Subcutaneous abdominal adipose tissue (tissue), 5 donors: ENCODE measurements around the gene IQUB.
"Not testable (repeated sequence)": the region's sequence is repeated elsewhere in the genome, so short reads cannot be mapped to it uniquely, and the experiment has no call there.

Experiments used
- H3K27ac ChIP-seq: one replicate; pipeline ENCODE4 v1.7.0; 2013; ENCODE audit warnings: low read depth, mild to moderate bottlenecking, inconsistent platforms, low read length, moderate library complexity
- H3K27me3 ChIP-seq, 5 donors: one replicate each; pipeline ENCODE4 v1.7.0; 2013; ENCODE audit warnings: low read length in 5 of 5, inconsistent platforms in 1 of 5; ENCODE audit not compliant: control insufficient read depth in 5 of 5, insufficient read depth in 4 of 5
- H3K36me3 ChIP-seq, 5 donors: one replicate each; pipeline ENCODE4 v1.7.0; 2013; ENCODE audit warnings: low read length in 5 of 5; ENCODE audit not compliant: control insufficient read depth in 5 of 5, insufficient read depth in 5 of 5
- H3K4me1 ChIP-seq, 5 donors: one replicate each; pipeline ENCODE4 v1.7.0; 2013; ENCODE audit warnings: low read length in 5 of 5, mild to moderate bottlenecking in 3 of 5, moderate library complexity in 1 of 5; ENCODE audit not compliant: control insufficient read depth in 5 of 5, insufficient read depth in 5 of 5
- H3K4me3 ChIP-seq, 5 donors: one replicate each; pipeline ENCODE4 v1.7.0; 2013; ENCODE audit warnings: low read length in 5 of 5, low read depth in 1 of 5
- H3K9ac ChIP-seq, 5 donors: one replicate each; pipeline ENCODE4 v1.7.0; 2013; ENCODE audit warnings: low read length in 5 of 5, mild to moderate bottlenecking in 4 of 5, moderate library complexity in 3 of 5
- H3K9me3 ChIP-seq, 5 donors: one replicate each; pipeline ENCODE4 v1.7.0; 2013; ENCODE audit warnings: low read length in 5 of 5; ENCODE audit not compliant: control insufficient read depth in 5 of 5
- donor health status: healthy.
- donor health status: healthy.
- donor health status: healthy.
- donor health status: healthy.
- donor health status: healthy.

Gene IQUB

DNA sequence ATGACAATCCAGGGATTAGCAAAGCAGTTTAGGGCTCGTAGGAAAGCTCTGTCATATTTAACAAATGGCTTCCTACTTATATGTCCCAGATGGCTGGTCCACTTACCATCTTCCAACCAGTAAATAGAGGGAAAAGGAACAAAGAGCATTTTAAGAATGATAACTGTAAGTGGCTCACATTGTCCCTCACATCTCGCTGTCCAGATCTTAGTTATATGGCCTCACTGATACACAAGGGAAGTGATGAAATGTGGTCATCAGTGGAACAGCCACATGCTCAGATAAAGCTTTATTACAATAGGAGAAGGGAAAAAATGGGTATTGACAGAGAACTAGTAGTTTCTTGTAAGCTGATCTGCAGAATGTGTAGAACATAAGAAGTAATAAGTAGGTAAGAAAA is 35.8 kb downstream of the IQUB start:
- no peak overlapping the region for H3K4me3 ChIP-seq
- H3K27me3 ChIP-seq = no peaks in the 10 kb centered on the region
- peak overlapping the region in 1 of 5 donors; percentile 2 for H3K9ac ChIP-seq
- H3K9me3 ChIP-seq = no peaks in the 10 kb centered on the region
- no peak overlapping the region for H3K27ac ChIP-seq
- H3K36me3 ChIP-seq = no peaks in the 10 kb centered on the region
- no peaks in the 10 kb centered on the region for H3K4me1 ChIP-seq

DNA sequence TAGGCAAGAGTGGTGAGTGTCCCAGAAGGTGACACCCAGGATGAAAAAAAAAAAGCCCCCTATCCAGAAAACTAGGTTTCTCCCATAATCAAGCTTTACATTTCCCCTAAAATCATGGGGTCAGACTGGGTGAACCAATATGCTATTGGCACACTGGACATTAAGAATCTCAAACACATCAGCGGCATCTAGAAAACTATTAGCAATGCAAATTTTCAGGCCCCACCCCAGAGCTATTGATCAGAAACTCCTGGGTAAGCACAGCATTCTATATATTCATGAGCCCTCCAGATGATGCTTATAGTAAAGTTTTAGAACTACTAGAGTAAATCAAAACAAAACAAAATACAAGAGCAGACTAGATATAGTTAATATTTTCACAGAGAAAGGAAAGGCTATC is 36.4 kb downstream of the IQUB start:
- Histone ChIP-seq H3K36me3 (no peaks in the 10 kb centered on the region), H3K9me3 (no peaks in the 10 kb centered on the region), H3K27ac (no peak overlapping the region), H3K9ac (no peak overlapping the region), H3K4me3 (no peak overlapping the region), H3K4me1 (no peaks in the 10 kb centered on the region), H3K27me3 (no peaks in the 10 kb centered on the region)

DNA sequence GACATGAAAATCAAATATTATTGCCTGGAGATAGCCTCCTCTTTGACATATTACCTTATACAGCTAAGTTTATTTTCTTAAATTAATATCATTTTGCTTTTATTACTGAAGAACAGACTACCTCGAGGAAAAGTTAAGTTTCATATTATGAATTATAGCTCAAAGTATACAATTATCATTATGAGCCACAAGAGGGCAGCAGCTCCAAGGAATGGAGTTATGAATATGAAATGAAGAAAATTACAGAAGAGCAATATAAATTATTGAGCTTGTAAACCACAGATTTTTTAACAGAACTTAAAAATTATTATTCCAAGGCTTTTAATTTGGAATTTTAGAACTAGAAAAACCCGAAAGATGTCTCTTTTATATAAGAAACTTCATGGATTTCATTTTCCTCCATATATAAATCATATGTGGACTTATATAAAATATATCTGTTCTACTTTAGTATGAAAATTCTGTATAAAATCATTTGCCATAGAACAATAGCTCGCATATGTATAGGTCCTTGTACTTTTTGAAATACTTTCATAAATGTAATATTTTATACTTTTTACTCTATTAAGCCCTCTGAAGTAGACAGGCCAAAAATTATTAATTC is 40.1 kb downstream of the IQUB start:
- Histone ChIP-seq H3K27me3 (no peaks in the 10 kb centered on the region), H3K9me3 (peaks cover 0 to 2% (median 0%) of the 10 kb centered on the region in 5 donors), H3K4me1 (no peaks in the 10 kb centered on the region), H3K36me3 (no peaks in the 10 kb centered on the region), H3K9ac (no peak overlapping the region), H3K27ac (no peak overlapping the region), H3K4me3 (no peak overlapping the region)

DNA sequence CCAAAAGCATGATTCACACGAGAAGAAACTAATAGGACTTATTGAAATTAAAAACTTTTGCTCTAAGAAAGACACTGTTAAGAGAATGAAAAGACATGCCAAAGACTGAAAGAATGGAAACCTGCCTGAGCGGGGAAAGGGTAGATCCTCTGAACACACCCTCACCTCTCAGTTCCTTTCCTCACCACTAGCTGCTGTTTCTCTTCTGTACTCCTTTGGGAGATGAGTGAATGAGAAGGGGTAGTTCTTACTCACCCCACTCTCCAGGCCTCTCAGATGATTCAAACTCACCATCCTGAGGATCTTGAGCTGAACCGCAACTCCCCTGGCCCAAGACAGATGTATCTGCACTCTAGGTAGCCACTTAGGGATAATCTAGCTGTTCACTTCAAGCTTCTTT is 41.9 kb downstream of the IQUB start:
- Histone ChIP-seq H3K27me3 (no peaks in the 10 kb centered on the region), H3K27ac (no peak overlapping the region)

DNA sequence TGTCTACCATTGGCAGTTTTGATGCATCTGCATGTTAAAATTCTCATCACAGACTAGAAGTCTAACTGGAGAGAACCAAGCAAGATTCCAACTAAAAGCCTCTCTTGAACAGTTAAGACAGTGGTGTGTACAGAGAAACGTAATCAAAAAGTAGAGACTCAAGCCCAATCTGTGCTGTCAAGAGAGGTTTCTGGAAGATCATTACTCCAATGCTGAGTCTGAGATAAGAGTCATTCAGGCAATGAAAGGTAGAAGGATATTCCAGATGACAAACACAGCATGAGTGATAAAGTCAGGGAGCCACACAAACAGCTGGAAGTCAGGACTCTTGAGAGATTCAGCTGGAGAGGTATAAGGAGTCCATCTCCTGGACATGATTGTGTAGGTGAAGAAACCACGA is 48.7 kb downstream of the IQUB start:
- Histone ChIP-seq H3K9me3 (peaks cover 0 to 2% (median 0%) of the 10 kb centered on the region in 5 donors), H3K27ac (no peak overlapping the region), H3K4me3 (no peak overlapping the region), H3K9ac (no peak overlapping the region), H3K36me3 (no peaks in the 10 kb centered on the region), H3K4me1 (no peaks in the 10 kb centered on the region), H3K27me3 (no peaks in the 10 kb centered on the region)

More for the DNA sequence above, 41.9 kb downstream of the IQUB start:
- no peaks in the 10 kb centered on the region for H3K4me1 ChIP-seq
- peaks cover 0 to 2% (median 0%) of the 10 kb centered on the region in 5 donors for H3K9me3 ChIP-seq
- no peak overlapping the region for H3K4me3 ChIP-seq
- H3K36me3 ChIP-seq = no peaks in the 10 kb centered on the region
- H3K9ac ChIP-seq = no peak overlapping the region

DNA sequence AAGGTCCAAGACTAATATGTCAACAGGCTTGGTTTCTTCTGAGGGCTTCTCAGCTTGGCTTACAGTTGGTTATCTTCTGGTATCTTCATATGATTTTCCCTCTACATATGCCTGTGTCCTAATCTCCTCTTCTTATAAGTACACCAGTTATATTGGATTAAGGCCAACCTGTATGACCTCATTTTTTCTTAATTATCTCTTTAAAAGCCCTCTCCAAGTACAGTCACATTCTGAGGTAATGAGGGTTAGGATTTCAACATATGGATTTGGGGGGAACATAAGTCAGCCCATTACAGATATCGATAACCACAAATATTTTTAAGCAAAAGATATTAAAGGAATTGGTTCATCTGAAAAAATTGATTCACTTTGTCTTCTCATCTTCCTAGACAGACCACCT is 49.2 kb downstream of the IQUB start:
- H3K9ac ChIP-seq = no peak overlapping the region
- no peaks in the 10 kb centered on the region for H3K36me3 ChIP-seq

DNA sequence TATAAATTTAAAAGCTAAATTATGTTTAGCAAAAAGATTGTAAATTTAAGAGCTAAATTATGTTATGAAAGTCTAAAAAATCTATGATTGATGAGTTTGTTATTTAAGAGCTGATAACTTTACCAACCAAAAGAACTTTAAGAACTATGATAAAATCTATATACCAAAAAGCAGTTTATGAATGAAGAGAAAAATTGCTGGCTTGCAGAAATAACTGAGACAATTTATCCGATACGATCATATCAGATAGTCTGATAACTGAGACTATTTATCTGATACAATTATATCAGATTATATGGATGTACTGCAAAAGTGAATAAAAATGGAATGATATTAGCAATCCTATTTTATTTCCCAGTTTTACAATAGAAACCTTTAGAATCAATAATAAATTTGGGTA is 50.2 kb downstream of the IQUB start:
- H3K4me1 ChIP-seq = no peaks in the 10 kb centered on the region

More for the DNA sequence above, 49.2 kb downstream of the IQUB start:
- H3K27ac ChIP-seq = no peak overlapping the region
- peaks cover 0 to 2% (median 0%) of the 10 kb centered on the region in 5 donors for H3K9me3 ChIP-seq
- no peak overlapping the region for H3K4me3 ChIP-seq
- H3K4me1 ChIP-seq = no peaks in the 10 kb centered on the region
- H3K27me3 ChIP-seq = no peaks in the 10 kb centered on the region

DNA sequence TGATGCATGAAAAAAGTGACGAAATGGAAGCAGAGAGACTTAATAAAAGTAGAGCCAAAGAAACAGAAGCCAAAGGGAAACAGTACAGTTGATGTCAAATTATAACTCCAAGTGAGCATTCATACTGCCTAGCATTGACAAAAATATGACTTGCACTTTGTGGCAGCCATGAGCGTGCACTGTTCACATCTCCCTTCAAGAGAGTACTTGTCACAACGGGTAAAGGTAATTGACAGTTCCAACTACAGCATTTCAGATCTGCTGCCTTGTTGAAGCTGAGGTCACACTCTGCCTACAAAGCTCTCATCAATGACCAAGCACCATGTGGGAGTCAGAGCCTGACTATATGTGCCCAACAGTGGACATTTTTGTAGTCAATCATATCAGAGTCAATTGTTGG is 54.3 kb downstream of the IQUB start:
- Histone ChIP-seq H3K4me3 (no peak overlapping the region), H3K9ac (no peak overlapping the region), H3K4me1 (no peaks in the 10 kb centered on the region), H3K36me3 (no peaks in the 10 kb centered on the region), H3K27me3 (no peaks in the 10 kb centered on the region), H3K9me3 (no peaks in the 10 kb centered on the region), H3K27ac (no peak overlapping the region)

More for the DNA sequence above, 50.2 kb downstream of the IQUB start:
- Histone ChIP-seq H3K4me3 (no peak overlapping the region), H3K27ac (no peak overlapping the region), H3K27me3 (no peaks in the 10 kb centered on the region), H3K9me3 (no peaks in the 10 kb centered on the region), H3K9ac (no peak overlapping the region), H3K36me3 (no peaks in the 10 kb centered on the region)

DNA sequence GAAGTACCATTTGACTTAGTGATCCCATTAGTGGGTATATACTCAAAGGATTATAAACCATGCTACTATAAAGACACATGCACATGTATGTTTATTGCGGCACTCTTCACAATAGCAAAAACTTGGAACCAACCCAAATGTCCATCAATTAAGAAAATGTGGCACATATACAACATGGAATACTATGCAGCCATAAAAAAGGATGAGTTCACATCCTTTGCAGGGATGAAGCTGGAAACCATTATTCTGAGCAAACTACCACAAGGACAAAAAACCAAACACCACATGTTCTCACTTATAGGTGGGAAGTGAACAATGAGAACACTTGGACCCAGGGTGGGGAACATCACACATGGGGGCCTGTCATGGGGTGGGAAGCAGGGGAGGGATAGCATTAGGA is 56.3 kb downstream of the IQUB start:
- H3K36me3 ChIP-seq, H3K27me3 ChIP-seq, H3K4me1 ChIP-seq, H3K4me3 ChIP-seq, H3K9ac ChIP-seq, H3K27ac ChIP-seq, H3K9me3 ChIP-seq: not testable (repeated sequence)

DNA sequence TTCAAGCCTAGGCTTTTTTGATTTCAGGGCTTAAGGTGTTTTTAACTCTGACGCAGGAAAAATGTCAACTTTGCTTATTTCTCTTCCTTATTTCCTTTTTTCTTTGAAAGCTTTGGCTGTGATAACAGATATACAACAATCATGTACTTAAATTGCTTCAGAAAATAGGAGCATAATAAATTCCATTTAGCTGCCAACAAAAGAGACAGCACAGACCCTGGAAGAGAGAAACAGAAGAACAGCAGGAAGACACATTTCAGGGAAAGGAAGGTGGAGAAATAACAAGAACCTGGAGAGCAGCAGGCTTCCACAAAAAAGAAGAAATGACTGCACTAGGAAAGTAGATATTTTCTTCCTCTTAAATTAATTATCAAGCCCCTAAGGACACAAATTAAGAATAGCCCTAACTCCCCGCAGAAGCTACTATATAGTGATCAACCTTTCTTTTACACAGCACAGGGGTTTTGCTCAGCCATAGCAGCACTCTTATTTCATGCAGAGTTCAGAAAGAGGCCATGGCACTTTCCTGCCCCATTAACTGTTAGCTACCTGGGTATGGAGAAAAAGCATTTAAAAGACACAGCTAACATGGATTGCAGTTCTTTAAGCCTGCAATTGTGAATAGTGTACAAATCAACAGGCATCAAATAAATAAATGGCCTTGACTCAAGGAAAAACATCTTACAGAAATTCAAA is 61.5 kb downstream of the IQUB start:
- Histone ChIP-seq H3K4me1 (no peaks in the 10 kb centered on the region), H3K27me3 (no peaks in the 10 kb centered on the region), H3K9me3 (no peaks in the 10 kb centered on the region), H3K9ac (no peak overlapping the region), H3K4me3 (no peak overlapping the region), H3K27ac (no peak overlapping the region), H3K36me3 (no peaks in the 10 kb centered on the region)
